Uterus (tissue), 4 donors: ENCODE measurements around the gene CLSTN3. TPM values are rescaled to one million over a fixed set of nuclear protein-coding genes. Genes with fewer than 3 reads are reported as not detected.

ENCODE experiments used
- DNase-seq, 2 donors: peaks; one replicate each; pipeline ENCODE4 v3.0.0-alpha.2; 2019 to 2020
- H3K27ac ChIP-seq, 2 donors: fragments of 200-600 bp; sonication (generic); 1 replicate in 1 of 2; 2 replicates in 1 of 2; pipeline ENCODE4 v1.5.1; 2016 to 2018
- H3K27me3 ChIP-seq, 2 donors: fragments of 200-600 bp; sonication (generic); one replicate each; pipeline ENCODE4 v1.5.1; 2018 to 2019; ENCODE audit warnings: control low read depth in 1 of 2
- H3K36me3 ChIP-seq, 2 donors: fragments of 200-600 bp; sonication (generic); one replicate each; pipeline ENCODE4 v1.5.1; 2019; ENCODE audit warnings: control low read depth in 1 of 2
- H3K4me1 ChIP-seq, 2 donors: fragments of 200-600 bp; sonication (generic); one replicate each; pipeline ENCODE4 v1.5.1; 2018 to 2019; ENCODE audit warnings: control low read depth in 1 of 2
- H3K4me3 ChIP-seq, 2 donors: fragments of 200-600 bp; sonication (generic); 1 replicate in 1 of 2; 2 replicates in 1 of 2; pipeline ENCODE4 v1.5.1; 2018 to 2019; ENCODE audit warnings: mild to moderate bottlenecking in 1 of 2
- H3K9me3 ChIP-seq, 2 donors: fragments of 200-600 bp; sonication (generic); one replicate each; pipeline ENCODE4 v1.5.1; 2019; ENCODE audit warnings: control low read depth in 1 of 2
- POLR2A ChIP-seq, 2 donors: fragments of 450-650 bp; IDR thresholded peaks; one replicate each; pipeline ENCODE4 v1.6.1; 2016; ENCODE audit warnings: antibody characterized with exemption in 2 of 2, mild to moderate bottlenecking in 1 of 2, moderate library complexity in 1 of 2
- intact Hi-C: fragments of 100-400 bp; cut with DNase I; formaldehyde crosslinking; loops from one replicate; pipeline ENCODE4 v1.15.1; 2023; ENCODE audit warnings: low total_unique reads
- total RNA-seq, 4 donors: library from RNA; depleted of rRNA in 3 of 4; stranded (reverse); fragments of >200 nt in 3 of 4; gene quantifications; one replicate each; pipeline versions ENCODE4 v1.1.0 to v1.2.4, GENCODE V29; 2014 to 2023
- TF ChIP-seq, protein P1 (sequence below), 4 experiments: fragments of 200-600 bp in 2 of 4; fragments of 450-650 bp in 2 of 4; sonication (generic) in 2 of 4; IDR thresholded peaks; one replicate each; pipeline ENCODE4 v1.5.1; 2016 to 2019; ENCODE audit warnings: antibody characterized with exemption in 4 of 4, mild to moderate bottlenecking in 2 of 4, moderate library complexity in 1 of 4
- donor health status: DM: yes; HTN: yes; CAD: no.

CLSTN3 gene
- total RNA-seq = 100 to 1,000 TPM in 1 of 4 donors, 10 to 100 TPM in 3; 48.1 to 113 (median 94.7) TPM

- intact Hi-C loops = no loop called here
- H3K4me1 ChIP-seq = peaks cover 0 to 7% of the 10 kb centered on the region in 2 donors
- peak within 1 kb of the TSS; percentile 85 for H3K27ac ChIP-seq
- no peaks in the 10 kb centered on the region for H3K27me3 ChIP-seq
- H3K36me3 ChIP-seq = no peaks in the 10 kb centered on the region
- peak; percentile 83 to 92 for DNase-seq
- TF ChIP-seq, protein P1, sequence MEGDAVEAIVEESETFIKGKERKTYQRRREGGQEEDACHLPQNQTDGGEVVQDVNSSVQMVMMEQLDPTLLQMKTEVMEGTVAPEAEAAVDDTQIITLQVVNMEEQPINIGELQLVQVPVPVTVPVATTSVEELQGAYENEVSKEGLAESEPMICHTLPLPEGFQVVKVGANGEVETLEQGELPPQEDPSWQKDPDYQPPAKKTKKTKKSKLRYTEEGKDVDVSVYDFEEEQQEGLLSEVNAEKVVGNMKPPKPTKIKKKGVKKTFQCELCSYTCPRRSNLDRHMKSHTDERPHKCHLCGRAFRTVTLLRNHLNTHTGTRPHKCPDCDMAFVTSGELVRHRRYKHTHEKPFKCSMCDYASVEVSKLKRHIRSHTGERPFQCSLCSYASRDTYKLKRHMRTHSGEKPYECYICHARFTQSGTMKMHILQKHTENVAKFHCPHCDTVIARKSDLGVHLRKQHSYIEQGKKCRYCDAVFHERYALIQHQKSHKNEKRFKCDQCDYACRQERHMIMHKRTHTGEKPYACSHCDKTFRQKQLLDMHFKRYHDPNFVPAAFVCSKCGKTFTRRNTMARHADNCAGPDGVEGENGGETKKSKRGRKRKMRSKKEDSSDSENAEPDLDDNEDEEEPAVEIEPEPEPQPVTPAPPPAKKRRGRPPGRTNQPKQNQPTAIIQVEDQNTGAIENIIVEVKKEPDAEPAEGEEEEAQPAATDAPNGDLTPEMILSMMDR (IDR thresholded peaks at IDR 0.05) = no peak
- peak in 1 of 2 donors; percentile 40 for TF ChIP-seq POLR2A (IDR thresholded peaks at IDR 0.05)
- H3K4me3 ChIP-seq = peak within 1 kb of the TSS; percentile 46 to 67
- H3K9me3 ChIP-seq = no peaks in the 10 kb centered on the region
These were observed at the start of gene CLSTN3 for GRCh38 chr12:7129872-7130691. CLSTN3 (plus strand) TSS chr12:7130371; CDS start chr12:7130649, 278 bp downstream.

- DNase-seq = no peak
- no peaks in the 10 kb centered on the region for H3K27me3 ChIP-seq
- intact Hi-C loops = no loop called here
- H3K9me3 ChIP-seq = no peaks in the 10 kb centered on the region
- H3K4me3 ChIP-seq = no peak overlapping the region
- TF ChIP-seq POLR2A (IDR thresholded peaks at IDR 0.05) = no peak
- TF ChIP-seq, protein P1 (IDR thresholded peaks at IDR 0.05) = no peak
- no peaks in the 10 kb centered on the region for H3K4me1 ChIP-seq
- no peaks in the 10 kb centered on the region for H3K36me3 ChIP-seq
- peak overlapping the region; percentile 45 to 85 for H3K27ac ChIP-seq
These were observed 49.1 kb upstream of the CLSTN3 start for GRCh38 chr12:7081037-7081436.

DNA sequence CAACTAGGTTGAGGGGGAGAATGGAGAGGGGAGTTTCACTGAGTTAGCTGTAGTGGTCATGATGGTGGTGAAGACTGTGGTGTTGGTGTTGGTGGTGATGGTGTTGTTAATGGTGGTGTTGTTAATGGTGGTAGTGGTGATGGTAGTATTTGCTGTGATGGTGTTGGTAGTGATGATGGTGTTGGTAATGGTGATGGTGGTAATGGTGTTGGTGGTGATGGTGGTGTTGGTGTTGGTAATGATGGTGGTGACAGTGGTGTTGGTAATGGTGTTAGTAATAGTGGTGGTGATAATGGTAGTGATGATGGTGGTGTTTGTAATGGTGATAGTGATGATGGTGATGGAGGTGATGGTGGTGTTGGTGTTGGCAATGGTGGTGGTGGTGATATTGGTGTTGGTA lies 47.0 kb upstream of the CLSTN3 start:
- Histone ChIP-seq H3K4me3 (no peak overlapping the region), H3K27ac (no peak overlapping the region), H3K36me3 (no peaks in the 10 kb centered on the region)

DNA sequence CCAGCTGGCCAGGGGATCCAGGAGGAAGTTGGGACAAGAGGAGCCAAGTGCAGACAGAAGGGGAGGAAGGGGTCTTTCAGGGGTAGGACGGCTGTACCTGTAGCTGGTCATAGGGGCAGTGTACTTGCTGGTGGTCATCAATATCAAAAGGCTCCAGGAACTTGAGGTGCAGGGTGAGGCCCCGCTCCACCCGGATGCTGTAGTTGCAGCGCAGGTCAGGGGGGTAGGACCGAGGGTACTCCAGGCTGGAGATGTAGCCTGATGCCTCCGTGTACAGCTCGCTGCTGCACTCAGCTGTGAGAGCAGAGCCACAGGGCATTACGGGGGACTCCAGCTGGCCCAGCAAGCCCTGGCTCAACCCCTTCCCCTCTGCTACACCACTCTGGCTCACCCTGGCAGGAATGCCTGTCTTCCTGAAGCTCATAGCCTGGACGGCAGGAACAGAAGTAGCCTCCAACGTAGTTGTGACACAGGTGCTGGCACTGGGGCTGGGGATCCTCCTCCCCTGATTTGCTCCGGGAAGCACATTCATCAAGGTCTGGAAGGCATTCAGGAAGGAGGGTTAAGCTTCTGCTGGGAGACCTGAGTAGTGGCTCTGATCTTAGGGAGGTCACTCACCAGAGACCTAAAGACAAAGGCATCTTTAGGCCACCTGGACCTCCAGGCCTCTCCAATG lies 40.8 kb upstream of the CLSTN3 start:
- no peak overlapping the region for H3K4me3 ChIP-seq
- H3K4me1 ChIP-seq = no peaks in the 10 kb centered on the region
- no peak for DNase-seq
- intact Hi-C loops = no loop called here
- H3K9me3 ChIP-seq = no peaks in the 10 kb centered on the region
- H3K27ac ChIP-seq = peak overlapping the region; percentile 75 to 87
- H3K27me3 ChIP-seq = no peaks in the 10 kb centered on the region
- H3K36me3 ChIP-seq = no peaks in the 10 kb centered on the region
- TF ChIP-seq, protein P1 (IDR thresholded peaks at IDR 0.05) = no peak
- no peak for TF ChIP-seq POLR2A (IDR thresholded peaks at IDR 0.05)

More for the DNA sequence above, 47.0 kb upstream of the CLSTN3 start:
- intact Hi-C loops = no loop called here
- Histone ChIP-seq H3K9me3 (no peaks in the 10 kb centered on the region), H3K4me1 (no peaks in the 10 kb centered on the region), H3K27me3 (no peaks in the 10 kb centered on the region)
- TF ChIP-seq, protein P1 (IDR thresholded peaks at IDR 0.05) = no peak
- TF ChIP-seq POLR2A (IDR thresholded peaks at IDR 0.05) = no peak
- DNase-seq = no peak
